T-cell (primary cell): ENCODE measurements around the gene PERM1. TPM values are rescaled to one million over a fixed set of nuclear protein-coding genes. Genes with fewer than 3 reads are reported as not detected.

ENCODE experiments used
- ATAC-seq, 4 experiments: fragments of 200-7000 bp in 3 of 4; fragments of 150-1000 bp in 1 of 4; cut with Tn5 transposase; replicated peaks in 1 of 4; 1 replicate in 3 of 4; 2 replicates in 1 of 4; pipeline ENCODE4 v1.10.0; 2021; ENCODE audit warnings: moderate library complexity in 3 of 4, mild to moderate bottlenecking in 2 of 4, moderate number of reproducible peaks in 1 of 4
- CTCF ChIA-PET, 2 donors: fragments of 300-600 bp; sonication (Branson Sonifier 250); formaldehyde crosslinking; loops; one replicate each; lab custom pipeline; 2022; ENCODE audit warnings: antibody characterized with exemption in 2 of 2; lab: Charles Lee
- POLR2A ChIA-PET, 2 donors: fragments of 300-600 bp; sonication (Branson Sonifier 250); formaldehyde crosslinking; loops; one replicate each; lab custom pipeline; 2022; ENCODE audit warnings: antibody characterized with exemption in 2 of 2; lab: Charles Lee
- DNase-seq, 35 experiments: peaks; one replicate each; pipeline versions ENCODE4 v3.0.0 to v3.0.0-alpha.2; 2013 to 2023
- H3K27ac ChIP-seq: one replicate; pipeline ENCODE4 v1.5.1; 2013; ENCODE audit warnings: low read length
- H3K27me3 ChIP-seq, 2 experiments: replicated peaks in 1 of 2; 1 replicate in 1 of 2; 2 replicates in 1 of 2; pipeline versions ENCODE4 v1.6.1 to v1.7.0; 2013; ENCODE audit warnings: low read length in 1 of 2, mixed read lengths in 1 of 2; ENCODE audit not compliant: control insufficient read depth in 2 of 2, insufficient read depth in 2 of 2; ENCODE audit errors: extremely low read depth in 1 of 2
- H3K36me3 ChIP-seq, 2 donors: 1 replicate in 1 of 2; 2 replicates in 1 of 2; pipeline versions ENCODE4 v1.6.1 to v1.7.0; 2013; ENCODE audit warnings: low read length in 1 of 2; ENCODE audit not compliant: control insufficient read depth in 2 of 2, insufficient read depth in 1 of 2; ENCODE audit errors: extremely low read depth in 1 of 2
- H3K4me1 ChIP-seq, 2 experiments: 1 replicate in 1 of 2; 2 replicates in 1 of 2; pipeline versions ENCODE4 v1.6.1 to v1.7.0; 2013; ENCODE audit warnings: low read length in 2 of 2, mixed read lengths in 1 of 2; ENCODE audit not compliant: insufficient read depth in 2 of 2, control insufficient read depth in 1 of 2; ENCODE audit errors: extremely low read depth in 1 of 2
- H3K4me3 ChIP-seq, 2 donors: 1 replicate in 1 of 2; 2 replicates in 1 of 2; pipeline versions ENCODE4 v1.5.1 to v1.7.0; 2013; ENCODE audit warnings: mild to moderate bottlenecking in 2 of 2, low read length in 1 of 2, moderate library complexity in 1 of 2; ENCODE audit not compliant: control insufficient read depth in 1 of 2; ENCODE audit errors: extremely low read depth in 1 of 2
- H3K9me3 ChIP-seq: 2 replicates; pipeline ENCODE4 v1.7.0; 2013
- H3K27ac Mint-ChIP-seq, 2 donors: one replicate each; pipeline ENCODE4 v1.8.0; 2020 to 2021; ENCODE audit warnings: mild to moderate bottlenecking in 2 of 2, mixed read lengths in 2 of 2
- H3K27me3 Mint-ChIP-seq, 2 donors: one replicate each; pipeline ENCODE4 v1.8.0; 2021 to 2022; ENCODE audit warnings: mixed read lengths in 2 of 2
- H3K36me3 Mint-ChIP-seq: one replicate; pipeline ENCODE4 v1.8.0; 2021; ENCODE audit warnings: mixed read lengths
- H3K4me1 Mint-ChIP-seq, 3 donors: one replicate each; pipeline ENCODE4 v1.8.0; 2020 to 2022; ENCODE audit warnings: mixed read lengths in 3 of 3, mild to moderate bottlenecking in 1 of 3
- H3K4me3 Mint-ChIP-seq, 3 donors: one replicate each; pipeline ENCODE4 v1.8.0; 2020 to 2022; ENCODE audit warnings: mild to moderate bottlenecking in 3 of 3, mixed read lengths in 3 of 3, moderate library complexity in 3 of 3
- H3K9me3 Mint-ChIP-seq, 3 donors: one replicate each; pipeline ENCODE4 v1.8.0; 2020 to 2022; ENCODE audit warnings: mixed read lengths in 3 of 3
- WGBS: methylation state at CpG from one replicate; pipeline ENCODE4 v1.1.5; 2013; ENCODE audit warnings: missing lambda C conversion rate; ENCODE audit not compliant: insufficient coverage; 5-methylcytosine and 5-hydroxymethylcytosine counted together
- total RNA-seq, 35 experiments: library from RNA in 6 of 35; stranded (reverse) in 6 of 35; fragments of 120-200 nt in 1 of 35; gene quantifications; one replicate each; pipeline versions ENCODE4 v1.2.1 to v1.2.4 and lab custom pipeline; 2013 to 2026

Gene PERM1
- total RNA-seq, 5 donors from 2014 or later (not counting 1 experiment from before 2014, with no cell fraction given) = not detected

DNA sequence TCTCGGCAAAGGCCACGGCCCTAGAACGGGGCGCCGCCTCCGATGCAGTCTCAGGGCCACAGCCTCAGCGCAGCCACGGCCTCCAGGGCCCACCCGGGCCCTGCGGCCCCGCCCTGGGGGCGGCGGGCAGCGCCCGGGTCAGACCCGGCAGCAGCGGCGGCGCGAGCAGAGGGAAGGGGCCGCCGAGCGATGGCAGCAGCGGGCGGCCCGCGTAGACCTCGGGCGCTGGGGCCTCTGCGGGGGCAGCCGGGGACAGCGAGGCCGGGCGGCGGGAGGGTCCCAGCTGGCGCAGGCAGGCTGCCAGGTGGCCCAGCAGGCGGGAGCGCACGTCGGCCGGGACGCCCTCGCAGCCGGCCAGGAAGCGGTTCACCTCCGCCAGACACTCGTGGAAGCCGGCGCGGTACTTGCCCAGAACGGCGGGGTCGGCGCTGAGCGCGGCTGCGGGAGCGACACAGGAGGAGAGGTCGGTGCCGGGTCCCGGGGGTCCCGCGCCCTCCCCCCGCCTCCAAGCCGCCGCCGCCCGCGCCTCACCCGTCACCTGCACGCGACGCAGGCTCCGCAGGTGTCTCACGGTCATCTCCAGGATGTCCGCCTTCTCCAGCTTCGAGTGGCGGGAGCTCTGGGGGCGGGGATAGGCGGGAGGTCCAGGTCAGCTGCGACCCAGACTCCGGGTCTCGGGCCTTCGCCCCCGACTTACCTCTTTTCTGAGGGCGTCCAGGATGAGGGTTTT lies 17.3 kb upstream of the PERM1 start:
- Histone ChIP-seq H3K4me1 (peaks cover 9 to 55% of the 10 kb centered on the region in 2 experiments), H3K36me3 (no peaks in the 10 kb centered on the region), H3K27me3 (peaks cover 2 to 87% of the 10 kb centered on the region in 2 experiments), H3K27ac (no peak overlapping the region), H3K4me3 (peak overlapping the region; percentile 12 to 57), H3K9me3 (no peaks in the 10 kb centered on the region)
- Mint-ChIP-seq H3K27me3 (peaks cover 0 to 35% of the 10 kb centered on the region in 2 donors), H3K4me1 (peaks cover 7 to 16% (median 13%) of the 10 kb centered on the region in 3 donors), H3K27ac (no peak overlapping the region), H3K4me3 (peak overlapping the region; percentile 37 to 79 (median 50)), H3K9me3 (no peaks in the 10 kb centered on the region), H3K36me3 (no peaks in the 10 kb centered on the region)
- ATAC-seq = peak; percentile 5 to 20 (median 20)
- under 1% methylated on average over 86 of the region's 86 CpGs for WGBS
- ChIA-PET POLR2A (no interaction called here), CTCF (no interaction called here)
- peak in 7 of 35 experiments; percentile 13 to 63 (median 43) for DNase-seq

DNA sequence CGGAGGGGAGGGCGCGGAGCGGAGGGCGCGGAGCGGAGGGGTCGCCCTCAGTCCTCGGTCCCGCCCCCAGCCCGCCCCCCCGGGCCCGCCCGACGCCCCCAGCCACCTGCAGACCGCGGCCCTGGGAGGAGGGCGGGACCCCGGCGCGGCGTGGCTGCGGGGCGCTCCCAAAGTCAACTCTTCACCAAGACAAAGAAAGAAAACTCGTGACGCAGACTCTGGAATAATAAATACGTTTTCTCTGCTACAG lies 16.8 kb upstream of the PERM1 start:
- WGBS = 0% methylated on average over 13 of the region's 27 CpGs
- ATAC-seq (no peak), DNase-seq (peak in 2 of 35 experiments; percentile 43 to 49)
- Histone ChIP-seq H3K36me3 (no peaks in the 10 kb centered on the region), H3K27me3 (peaks cover 2 to 86% of the 10 kb centered on the region in 2 experiments), H3K27ac (no peak overlapping the region), H3K4me3 (peak overlapping the region in 1 of 2 donors; percentile 44), H3K9me3 (no peaks in the 10 kb centered on the region), H3K4me1 (peaks cover 9 to 55% of the 10 kb centered on the region in 2 experiments)
- POLR2A ChIA-PET = no interaction called here
- no peak overlapping the region for H3K27ac Mint-ChIP-seq
- no peaks in the 10 kb centered on the region for H3K36me3 Mint-ChIP-seq
- peaks cover 0 to 35% of the 10 kb centered on the region in 2 donors for H3K27me3 Mint-ChIP-seq
- H3K9me3 Mint-ChIP-seq = no peaks in the 10 kb centered on the region
- peaks cover 7 to 16% (median 13%) of the 10 kb centered on the region in 3 donors for H3K4me1 Mint-ChIP-seq
- peak overlapping the region in 1 of 3 donors; percentile 46 for H3K4me3 Mint-ChIP-seq
- CTCF ChIA-PET = no interaction called here

GRCh38 chr1:997993-998744 lies 16.3 kb upstream of the PERM1 start:
- no peak for ATAC-seq
- peaks cover 1 to 86% of the 10 kb centered on the region in 2 experiments for H3K27me3 ChIP-seq
- 32% methylated on average over 67 of the region's 75 CpGs for WGBS

DNA sequence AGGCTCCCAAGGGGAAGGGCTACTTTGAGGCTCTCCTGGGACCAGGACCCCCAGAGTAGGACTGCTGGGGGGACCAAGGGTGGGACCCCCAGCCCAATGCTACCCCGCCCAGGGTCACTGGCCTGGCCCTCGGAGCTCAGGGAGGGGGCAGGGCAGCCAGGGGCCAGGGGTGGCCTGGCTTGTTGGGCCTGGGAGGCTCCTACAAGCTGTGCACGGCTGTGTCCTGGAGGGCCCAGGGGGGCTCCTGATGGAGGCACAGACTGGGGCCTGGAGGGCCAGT lies 15.8 kb upstream of the PERM1 start:
- Histone ChIP-seq H3K4me1 (peaks cover 9 to 55% of the 10 kb centered on the region in 2 experiments), H3K9me3 (no peaks in the 10 kb centered on the region), H3K4me3 (no peak overlapping the region), H3K36me3 (no peaks in the 10 kb centered on the region), H3K27ac (no peak overlapping the region), H3K27me3 (peaks cover 0 to 86% of the 10 kb centered on the region in 2 experiments)
- 78% methylated on average over 1 of the region's 3 CpGs for WGBS
- ATAC-seq (no peak), DNase-seq (no peak)
- H3K36me3 Mint-ChIP-seq = no peaks in the 10 kb centered on the region
- peaks cover 7 to 16% (median 13%) of the 10 kb centered on the region in 3 donors for H3K4me1 Mint-ChIP-seq
- CTCF ChIA-PET = interaction anchor here in 1 of 2 donors (0.6 kb wide), 1 partner anchor 65 kb away, joined by 6 read pairs; no protein-coding TSS in a partner anchor
- H3K9me3 Mint-ChIP-seq = peaks cover 0 to under 1% (median 0%) of the 10 kb centered on the region in 3 donors
- no peak overlapping the region for H3K27ac Mint-ChIP-seq
- POLR2A ChIA-PET = no interaction called here
- peak overlapping the region in 1 of 3 donors; percentile 30 for H3K4me3 Mint-ChIP-seq
- peaks cover 0 to 28% of the 10 kb centered on the region in 2 donors for H3K27me3 Mint-ChIP-seq

More at GRCh38 chr1:997993-998744, 16.3 kb upstream of the PERM1 start:
- peak overlapping the region in 2 of 3 donors; percentile 21 to 46 for H3K4me3 Mint-ChIP-seq
- Histone ChIP-seq H3K4me1 (peaks cover 9 to 55% of the 10 kb centered on the region in 2 experiments), H3K9me3 (no peaks in the 10 kb centered on the region), H3K36me3 (no peaks in the 10 kb centered on the region), H3K27ac (no peak overlapping the region), H3K4me3 (peak overlapping the region in 1 of 2 donors; percentile 5)
- peaks cover 7 to 16% (median 13%) of the 10 kb centered on the region in 3 donors for H3K4me1 Mint-ChIP-seq
- peaks cover 0 to 31% of the 10 kb centered on the region in 2 donors for H3K27me3 Mint-ChIP-seq
- H3K9me3 Mint-ChIP-seq = no peaks in the 10 kb centered on the region
- ChIA-PET CTCF (no interaction called here), POLR2A (no interaction called here)
- no peaks in the 10 kb centered on the region for H3K36me3 Mint-ChIP-seq
- DNase-seq = peak in 1 of 35 experiments; percentile 11
- no peak overlapping the region for H3K27ac Mint-ChIP-seq

DNA sequence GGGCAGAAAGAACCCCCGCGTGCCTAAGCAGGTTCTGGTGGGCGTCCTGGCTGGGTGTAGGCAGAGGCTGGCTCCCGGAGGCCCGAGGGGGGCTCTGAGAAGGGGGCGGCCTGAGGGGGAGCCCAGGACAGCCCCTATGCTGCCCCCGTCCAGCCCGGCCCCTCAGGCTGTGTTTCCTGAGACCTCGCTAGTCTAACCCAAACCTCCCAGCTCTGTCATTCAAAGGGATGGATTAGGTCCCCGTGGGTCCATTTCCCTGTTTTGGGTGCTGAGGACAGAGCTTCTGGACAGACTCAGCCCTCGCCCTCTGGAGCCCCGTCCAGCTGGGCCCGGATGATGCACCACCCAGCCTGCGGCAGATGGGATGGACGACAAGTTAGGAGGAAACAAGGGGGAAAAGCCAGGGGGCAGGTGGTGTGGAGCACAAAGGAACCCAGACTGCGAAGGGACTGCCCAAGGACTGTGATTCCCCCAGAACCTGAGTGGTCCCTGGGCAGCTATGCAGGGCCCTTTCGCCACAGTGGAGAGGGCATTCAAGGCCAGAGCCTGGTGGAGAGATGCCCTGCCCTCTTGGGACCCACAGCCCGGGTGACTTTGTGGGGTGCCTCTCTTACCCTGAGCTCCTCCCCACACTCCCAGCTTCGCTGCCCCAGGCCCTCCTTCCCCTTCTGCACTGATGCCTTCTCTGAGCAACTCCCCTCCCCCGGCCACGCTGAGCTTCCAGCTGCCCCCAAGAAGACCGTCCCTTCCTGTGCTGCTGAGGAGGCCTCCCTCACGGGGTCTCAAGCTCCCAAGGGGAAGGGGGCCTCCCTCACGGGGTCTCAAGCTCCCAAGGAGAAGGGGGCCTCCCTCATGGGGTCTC lies 15.2 kb upstream of the PERM1 start:
- Mint-ChIP-seq H3K9me3 (peaks cover 0 to 4% (median 0%) of the 10 kb centered on the region in 3 donors), H3K4me1 (peaks cover 7 to 16% (median 12%) of the 10 kb centered on the region in 3 donors), H3K4me3 (peak overlapping the region in 1 of 3 donors; percentile 30), H3K27ac (no peak overlapping the region), H3K27me3 (peaks cover 0 to 32% of the 10 kb centered on the region in 2 donors), H3K36me3 (no peaks in the 10 kb centered on the region)
- H3K27me3 ChIP-seq = peaks cover 0 to 83% of the 10 kb centered on the region in 2 experiments
- DNase-seq = peak in 1 of 35 experiments; percentile 4
- H3K4me3 ChIP-seq = no peak overlapping the region
- H3K36me3 ChIP-seq = no peaks in the 10 kb centered on the region
- ChIA-PET POLR2A (no interaction called here), CTCF (interaction anchor here in 1 of 2 donors (0.6 kb wide), 1 partner anchor 66 kb away, joined by 6 read pairs; no protein-coding TSS in a partner anchor)
- 48% methylated on average over 16 of the region's 24 CpGs for WGBS
- no peaks in the 10 kb centered on the region for H3K9me3 ChIP-seq
- peaks cover 9 to 54% of the 10 kb centered on the region in 2 experiments for H3K4me1 ChIP-seq
- no peak overlapping the region for H3K27ac ChIP-seq
- ATAC-seq = no peak
